Memory B cell (primary cell): ENCODE results near the gene MRPS18A.
A peak's percentile ranks its signal among the peaks of the same experiment; 100 is the strongest.

Experiments
- ATAC-seq: fragments of 150-1000 bp; cut with Tn5 transposase; 2 replicates; pipeline ENCODE4 v1.10.0; 2021; ENCODE audit warnings: low read depth, mild to moderate bottlenecking, moderate library complexity
- DNase-seq, 2 donors: peaks; one replicate each; pipeline ENCODE4 v3.0.0; 2022; ENCODE audit warnings: low spot score in 2 of 2
- H3K27ac Mint-ChIP-seq: one replicate; pipeline ENCODE4 v1.8.0; 2022; ENCODE audit warnings: mild to moderate bottlenecking, moderate library complexity, mixed read lengths
- H3K27me3 Mint-ChIP-seq: one replicate; pipeline ENCODE4 v1.8.0; 2022; ENCODE audit warnings: mixed read lengths
- H3K36me3 Mint-ChIP-seq: one replicate; pipeline ENCODE4 v1.8.0; 2022; ENCODE audit warnings: mild to moderate bottlenecking, mixed read lengths
- H3K4me1 Mint-ChIP-seq: one replicate; pipeline ENCODE4 v1.8.0; 2022; ENCODE audit warnings: mixed read lengths
- H3K4me3 Mint-ChIP-seq: one replicate; pipeline ENCODE4 v1.8.0; 2022; ENCODE audit warnings: mild to moderate bottlenecking, moderate library complexity, mixed read lengths
- H3K9me3 Mint-ChIP-seq: one replicate; pipeline ENCODE4 v1.8.0; 2022; ENCODE audit warnings: mixed read lengths

Gene MRPS18A

DNA sequence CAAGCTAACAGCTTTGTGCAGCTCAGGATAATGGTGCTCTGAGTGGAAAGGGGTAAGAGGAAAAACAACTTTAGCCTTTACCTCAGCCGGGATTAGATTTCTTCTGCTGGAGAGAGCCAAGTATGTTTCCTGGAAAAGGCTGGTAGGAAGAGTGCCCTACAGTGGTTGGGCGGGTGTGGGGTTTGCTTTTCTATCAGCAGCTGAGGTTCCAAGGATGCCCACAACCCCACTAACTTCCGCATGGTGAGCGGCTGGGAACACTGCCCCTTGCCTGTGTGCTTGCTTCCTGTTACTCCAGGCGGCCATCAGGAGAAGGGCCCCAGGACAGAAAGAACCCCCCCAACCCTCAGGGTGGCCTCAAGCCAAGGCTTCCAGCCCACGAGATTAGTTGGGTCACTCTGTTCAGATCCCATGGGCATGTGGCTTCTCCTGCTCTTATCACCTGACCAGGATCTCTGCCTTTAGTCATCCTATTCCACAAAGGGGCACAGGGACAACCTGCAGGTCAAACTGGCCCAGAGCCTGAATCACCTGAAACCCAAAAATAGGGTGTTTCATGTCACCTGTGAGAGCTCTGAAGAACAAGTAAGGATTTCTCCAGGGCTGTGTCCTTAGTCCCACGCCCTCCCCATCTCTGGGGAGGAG is 10.5 kb downstream of the MRPS18A start:
- ATAC-seq (no peak), DNase-seq (no peak)
- H3K4me3 Mint-ChIP-seq: no peak overlapping the region
- no peaks in the 10 kb centered on the region for H3K9me3 Mint-ChIP-seq
- no peak overlapping the region for H3K27ac Mint-ChIP-seq
- no peaks in the 10 kb centered on the region for H3K27me3 Mint-ChIP-seq
- peaks cover 25% of the 10 kb centered on the region for H3K36me3 Mint-ChIP-seq
- no peaks in the 10 kb centered on the region for H3K4me1 Mint-ChIP-seq

DNA sequence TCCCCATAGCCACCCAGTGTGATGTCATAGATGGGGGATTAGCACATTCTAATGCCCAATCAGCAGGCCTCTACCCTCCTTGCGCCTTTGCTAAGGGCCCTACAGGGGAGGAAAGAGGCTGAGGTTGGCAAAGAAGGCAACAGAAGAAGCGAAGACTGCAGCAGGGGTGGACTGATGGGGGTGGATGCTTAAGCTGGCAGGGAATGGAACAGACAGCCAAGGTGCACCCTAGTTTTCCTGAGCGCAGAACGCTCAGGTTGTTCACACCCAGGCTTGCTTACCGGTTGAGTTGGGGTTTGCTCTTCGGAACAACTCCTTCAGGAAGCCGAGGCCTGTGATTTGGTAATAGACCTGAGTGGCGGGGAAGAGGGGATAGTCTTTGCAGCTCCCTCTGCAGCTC is 12.7 kb downstream of the MRPS18A start:
- ATAC-seq (no peak), DNase-seq (no peak)
- H3K36me3 Mint-ChIP-seq: peaks cover 26% of the 10 kb centered on the region
- no peaks in the 10 kb centered on the region for H3K4me1 Mint-ChIP-seq
- H3K27me3 Mint-ChIP-seq: no peaks in the 10 kb centered on the region
- no peak overlapping the region for H3K4me3 Mint-ChIP-seq
- no peaks in the 10 kb centered on the region for H3K9me3 Mint-ChIP-seq
- H3K27ac Mint-ChIP-seq: peak overlapping the region; percentile 70

DNA sequence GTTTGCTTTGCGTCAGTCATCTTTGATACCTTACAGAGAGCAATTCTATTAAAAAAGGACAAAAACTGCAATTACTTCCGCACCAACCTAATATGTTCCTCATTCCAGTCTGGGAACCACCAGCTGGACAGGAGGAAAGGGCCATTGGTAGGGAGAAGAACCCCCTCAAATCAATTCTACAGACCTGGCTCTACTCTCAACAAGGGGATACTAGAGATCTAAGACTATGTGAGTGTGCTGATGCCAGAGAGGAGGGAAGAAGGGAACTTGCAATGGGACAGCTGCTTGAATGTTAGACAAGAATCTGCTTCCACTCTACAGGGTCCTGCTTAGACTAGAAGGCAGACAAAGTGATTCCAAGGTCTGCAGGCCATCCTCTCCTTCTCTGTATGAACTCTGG is 13.3 kb downstream of the MRPS18A start:
- Mint-ChIP-seq H3K4me1 (no peaks in the 10 kb centered on the region), H3K27ac (no peak overlapping the region), H3K4me3 (no peak overlapping the region), H3K27me3 (no peaks in the 10 kb centered on the region), H3K9me3 (no peaks in the 10 kb centered on the region), H3K36me3 (peaks cover 25% of the 10 kb centered on the region)
- no peak for DNase-seq
- no peak for ATAC-seq

DNA sequence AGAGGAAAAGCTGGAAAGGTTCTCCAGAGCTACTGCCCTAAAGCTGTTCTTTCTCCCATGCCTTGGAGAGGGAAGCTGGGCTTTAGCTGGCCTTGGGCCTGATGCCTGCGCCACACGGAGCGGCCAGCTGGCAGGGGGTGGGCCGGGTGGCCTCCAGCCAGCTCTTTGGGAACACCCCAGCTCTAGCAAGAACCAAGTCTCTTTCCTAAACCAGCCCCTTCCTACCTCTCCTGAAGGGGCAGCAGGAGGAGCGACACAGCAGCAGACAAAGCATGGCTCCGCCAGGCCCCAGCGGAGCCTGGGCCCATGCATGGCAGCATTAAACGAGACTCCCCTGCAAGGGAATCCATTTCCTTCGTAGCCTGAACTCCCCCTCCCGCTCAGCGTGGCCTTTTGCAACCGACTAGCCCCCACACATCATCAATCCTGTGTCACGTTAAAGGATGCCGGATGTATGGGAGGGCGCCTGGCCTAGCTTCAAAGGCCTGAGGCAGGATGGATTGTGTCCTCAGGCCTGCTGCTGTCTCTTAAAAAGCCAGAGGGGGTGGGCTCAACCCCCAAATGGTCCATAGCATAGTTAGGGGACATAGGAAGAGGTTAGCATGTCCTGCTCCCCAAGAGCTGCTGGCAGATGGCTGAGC is 14.0 kb downstream of the MRPS18A start:
- ATAC-seq (no peak), DNase-seq (no peak)
- H3K4me1 Mint-ChIP-seq: no peaks in the 10 kb centered on the region
- no peaks in the 10 kb centered on the region for H3K9me3 Mint-ChIP-seq
- H3K27me3 Mint-ChIP-seq: no peaks in the 10 kb centered on the region
- no peak overlapping the region for H3K4me3 Mint-ChIP-seq
- peaks cover 25% of the 10 kb centered on the region for H3K36me3 Mint-ChIP-seq
- H3K27ac Mint-ChIP-seq: no peak overlapping the region

DNA sequence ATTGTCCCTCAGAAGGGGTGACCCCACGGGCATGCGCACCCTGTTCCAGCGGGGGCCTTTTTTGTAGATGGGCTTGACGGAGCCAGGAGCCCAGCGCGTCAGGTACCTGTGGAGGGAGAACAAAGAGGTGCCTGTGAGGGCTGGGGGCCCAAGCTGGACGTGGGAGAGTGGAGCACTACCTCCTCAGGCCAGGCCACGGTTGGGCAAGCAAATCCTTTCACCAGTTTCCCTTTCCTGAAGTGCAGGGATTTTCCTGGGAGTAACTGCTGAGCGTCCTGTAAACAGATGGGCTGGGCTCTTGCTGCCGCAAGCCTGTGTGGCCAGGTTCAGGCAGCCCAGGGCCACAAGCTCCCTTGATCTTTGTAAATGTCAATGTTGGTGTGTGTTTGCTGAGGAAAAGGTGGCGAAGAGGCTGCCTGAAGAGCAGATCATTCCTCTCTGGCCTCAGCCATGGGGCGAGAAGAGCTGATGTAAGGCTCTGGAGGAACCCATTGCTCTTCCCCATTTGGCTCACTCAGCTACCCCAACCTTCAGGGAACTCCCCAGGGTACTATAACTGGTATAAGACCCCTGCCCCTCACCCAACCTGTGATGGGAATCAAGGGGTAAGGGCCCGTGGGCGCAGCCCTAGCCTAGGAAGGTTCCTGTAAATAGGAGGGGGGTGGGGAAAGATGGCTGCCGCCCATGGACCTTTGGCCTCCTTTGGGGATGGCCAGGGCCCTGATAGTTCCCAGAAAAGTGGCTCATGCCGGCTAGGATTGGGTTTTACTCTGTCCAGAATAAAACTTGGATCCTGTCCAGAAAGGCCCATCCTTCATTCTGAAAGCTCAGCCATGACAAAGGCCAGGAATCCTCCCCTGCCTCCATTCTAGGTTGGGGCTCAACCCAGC is 15.5 kb downstream of the MRPS18A start:
- H3K27me3 Mint-ChIP-seq: no peaks in the 10 kb centered on the region
- no peak for DNase-seq
- H3K36me3 Mint-ChIP-seq: peaks cover 17% of the 10 kb centered on the region

DNA sequence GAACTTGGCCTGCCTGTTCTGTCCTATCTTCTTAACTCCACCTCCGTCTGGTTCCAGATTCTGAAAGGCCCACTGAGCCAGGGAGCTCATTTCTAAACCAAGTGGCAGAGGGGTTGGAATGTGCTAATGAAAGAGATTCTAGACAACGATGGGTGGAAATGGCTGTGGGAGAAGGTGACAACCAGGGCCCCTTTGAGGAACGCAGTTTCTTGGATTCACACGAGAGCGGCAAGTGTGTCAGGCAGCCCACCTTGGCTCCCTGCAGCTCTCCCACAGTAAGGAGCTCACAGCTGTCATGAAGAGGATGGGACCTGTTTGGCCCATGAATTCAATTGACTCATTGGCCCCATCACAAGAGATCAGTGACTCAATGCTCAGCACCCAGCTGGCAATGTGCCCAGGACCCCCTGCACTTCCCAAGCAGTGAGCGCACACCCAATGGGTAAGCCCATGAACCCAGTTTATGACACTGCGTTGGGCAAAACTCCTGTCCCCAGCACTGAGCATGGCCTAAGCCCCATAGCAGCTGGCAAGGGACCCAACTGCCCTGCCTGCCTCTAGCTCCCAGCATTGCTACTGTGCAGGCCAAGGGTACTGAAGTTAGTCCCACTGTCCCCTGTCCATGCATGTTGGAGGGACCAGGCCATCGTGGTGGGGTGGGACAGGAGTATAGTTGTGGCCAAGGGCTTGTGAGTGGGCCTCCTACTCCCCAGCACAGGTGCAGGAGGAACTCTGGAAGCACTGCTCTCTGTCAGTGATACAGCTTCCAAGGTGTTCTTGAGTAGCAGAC is 16.4 kb downstream of the MRPS18A start:
- H3K27ac Mint-ChIP-seq: no peak overlapping the region
- peaks cover 15% of the 10 kb centered on the region for H3K4me1 Mint-ChIP-seq
- H3K9me3 Mint-ChIP-seq: no peaks in the 10 kb centered on the region
- H3K4me3 Mint-ChIP-seq: no peak overlapping the region
- peaks cover 17% of the 10 kb centered on the region for H3K36me3 Mint-ChIP-seq
- H3K27me3 Mint-ChIP-seq: no peaks in the 10 kb centered on the region
- ATAC-seq: no peak
- no peak for DNase-seq

More for the DNA sequence above, 15.5 kb downstream of the MRPS18A start:
- peaks cover 15% of the 10 kb centered on the region for H3K4me1 Mint-ChIP-seq
- no peak overlapping the region for H3K4me3 Mint-ChIP-seq
- no peaks in the 10 kb centered on the region for H3K9me3 Mint-ChIP-seq
- no peak overlapping the region for H3K27ac Mint-ChIP-seq
- no peak for ATAC-seq

DNA sequence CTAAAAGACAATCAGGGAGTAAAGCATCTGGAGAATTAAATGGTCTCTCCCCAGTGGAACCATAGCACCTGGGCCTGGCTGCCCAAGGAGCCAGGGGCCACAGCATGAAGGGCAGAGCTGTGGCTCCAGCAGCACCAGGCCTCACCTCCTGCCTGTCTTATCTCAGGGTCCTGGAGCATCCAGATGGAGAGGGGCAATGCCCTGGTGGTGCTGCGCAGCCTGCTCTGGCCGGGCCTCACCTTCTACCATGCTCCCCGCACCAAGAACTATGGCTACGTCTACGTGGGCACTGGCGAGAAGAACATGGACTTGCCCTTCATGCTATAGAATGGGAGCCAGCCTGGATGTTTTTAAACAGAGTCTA is 17.0 kb downstream of the MRPS18A start:
- ATAC-seq (no peak), DNase-seq (no peak)
- no peak overlapping the region for H3K4me3 Mint-ChIP-seq
- no peaks in the 10 kb centered on the region for H3K27me3 Mint-ChIP-seq
- H3K27ac Mint-ChIP-seq: peak overlapping the region; percentile 55
- H3K4me1 Mint-ChIP-seq: peaks cover 15% of the 10 kb centered on the region
- H3K9me3 Mint-ChIP-seq: no peaks in the 10 kb centered on the region
- H3K36me3 Mint-ChIP-seq: peaks cover 17% of the 10 kb centered on the region

DNA sequence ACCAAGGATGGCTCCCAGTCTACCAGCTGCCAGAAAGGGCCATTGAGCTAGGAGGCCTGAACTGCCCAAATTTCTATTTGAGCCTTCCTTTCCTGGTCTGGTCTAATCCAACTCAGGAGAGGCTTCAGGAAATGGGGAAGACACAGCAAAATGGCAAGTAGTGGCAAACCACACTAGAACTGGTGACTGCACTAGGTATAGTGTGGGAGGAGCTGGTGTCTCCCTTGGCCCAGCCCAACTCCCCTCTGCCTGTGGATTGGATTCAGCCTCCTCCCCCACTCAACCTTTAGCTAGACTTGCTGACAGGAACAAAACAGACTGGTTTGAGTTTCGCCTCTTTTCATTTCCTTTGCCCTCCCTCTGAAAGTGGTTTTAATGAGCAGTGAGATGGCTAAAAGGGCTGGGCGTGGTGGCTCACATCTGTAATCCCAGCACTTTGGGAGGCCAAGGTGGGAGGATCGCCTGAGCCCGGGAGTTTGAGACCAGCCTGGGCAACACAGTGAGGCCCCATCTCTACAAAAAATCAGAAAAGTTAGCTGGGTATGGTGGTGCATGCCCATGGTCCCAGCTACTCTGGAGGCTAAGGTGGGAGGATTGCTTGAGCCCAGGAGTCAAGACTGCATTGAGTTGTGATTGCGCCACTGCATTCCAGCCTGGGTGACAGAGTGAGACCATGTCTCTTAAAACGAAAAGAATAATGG is 17.5 kb downstream of the MRPS18A start:
- ATAC-seq (no peak), DNase-seq (no peak)
- no peak overlapping the region for H3K4me3 Mint-ChIP-seq
- no peaks in the 10 kb centered on the region for H3K27me3 Mint-ChIP-seq
- no peaks in the 10 kb centered on the region for H3K9me3 Mint-ChIP-seq
- H3K27ac Mint-ChIP-seq: peak overlapping the region; percentile 55
- H3K36me3 Mint-ChIP-seq: peaks cover 17% of the 10 kb centered on the region
- H3K4me1 Mint-ChIP-seq: peaks cover 15% of the 10 kb centered on the region

DNA sequence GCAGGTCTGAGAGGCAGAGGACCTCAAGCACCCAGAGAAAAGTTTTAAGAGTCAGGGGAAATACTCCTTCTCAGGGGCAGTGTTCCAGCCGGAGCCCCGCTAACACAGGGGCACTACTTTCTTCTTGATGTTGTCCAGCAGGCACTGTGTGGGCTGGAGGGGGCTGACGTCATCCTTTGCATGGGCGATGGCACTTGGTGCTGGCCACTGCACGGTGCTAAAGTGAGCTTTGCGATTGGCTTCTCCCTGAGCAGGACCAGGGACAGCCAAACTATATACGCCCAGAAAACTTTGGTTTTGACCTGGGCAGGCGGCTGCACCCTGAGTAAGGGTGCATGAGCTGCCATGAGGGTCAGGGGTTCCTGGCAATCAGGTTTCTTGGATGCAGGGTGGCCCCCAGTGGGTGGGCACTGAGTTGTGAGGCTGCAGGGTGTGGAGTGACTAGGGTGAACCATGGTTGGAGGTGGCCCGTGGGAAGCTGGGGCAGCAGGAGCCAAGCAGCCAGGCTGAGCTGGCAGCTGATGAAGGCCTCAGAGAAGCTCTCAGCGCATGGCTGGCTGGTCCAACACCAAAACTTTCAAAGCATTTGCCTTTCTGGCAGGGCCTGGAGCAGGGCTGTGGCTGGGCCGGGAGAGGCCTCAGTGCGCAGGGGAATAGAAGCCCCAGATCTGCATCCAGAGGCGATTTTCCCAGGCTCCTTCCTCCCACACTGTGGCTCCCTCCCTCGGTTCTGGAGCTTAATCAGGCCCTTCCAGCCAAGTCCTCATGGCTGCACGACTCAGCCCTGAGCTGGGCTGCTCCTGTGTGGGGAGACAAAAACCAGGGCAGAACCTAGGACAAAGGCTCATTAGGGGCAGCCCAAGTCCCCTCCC is 18.3 kb downstream of the MRPS18A start:
- DNase-seq: no peak
- Mint-ChIP-seq H3K27ac (no peak overlapping the region), H3K27me3 (peaks cover under 1% of the 10 kb centered on the region), H3K4me3 (no peak overlapping the region), H3K4me1 (peaks cover 15% of the 10 kb centered on the region), H3K36me3 (peaks cover 14% of the 10 kb centered on the region), H3K9me3 (no peaks in the 10 kb centered on the region)
- ATAC-seq: no peak

DNA sequence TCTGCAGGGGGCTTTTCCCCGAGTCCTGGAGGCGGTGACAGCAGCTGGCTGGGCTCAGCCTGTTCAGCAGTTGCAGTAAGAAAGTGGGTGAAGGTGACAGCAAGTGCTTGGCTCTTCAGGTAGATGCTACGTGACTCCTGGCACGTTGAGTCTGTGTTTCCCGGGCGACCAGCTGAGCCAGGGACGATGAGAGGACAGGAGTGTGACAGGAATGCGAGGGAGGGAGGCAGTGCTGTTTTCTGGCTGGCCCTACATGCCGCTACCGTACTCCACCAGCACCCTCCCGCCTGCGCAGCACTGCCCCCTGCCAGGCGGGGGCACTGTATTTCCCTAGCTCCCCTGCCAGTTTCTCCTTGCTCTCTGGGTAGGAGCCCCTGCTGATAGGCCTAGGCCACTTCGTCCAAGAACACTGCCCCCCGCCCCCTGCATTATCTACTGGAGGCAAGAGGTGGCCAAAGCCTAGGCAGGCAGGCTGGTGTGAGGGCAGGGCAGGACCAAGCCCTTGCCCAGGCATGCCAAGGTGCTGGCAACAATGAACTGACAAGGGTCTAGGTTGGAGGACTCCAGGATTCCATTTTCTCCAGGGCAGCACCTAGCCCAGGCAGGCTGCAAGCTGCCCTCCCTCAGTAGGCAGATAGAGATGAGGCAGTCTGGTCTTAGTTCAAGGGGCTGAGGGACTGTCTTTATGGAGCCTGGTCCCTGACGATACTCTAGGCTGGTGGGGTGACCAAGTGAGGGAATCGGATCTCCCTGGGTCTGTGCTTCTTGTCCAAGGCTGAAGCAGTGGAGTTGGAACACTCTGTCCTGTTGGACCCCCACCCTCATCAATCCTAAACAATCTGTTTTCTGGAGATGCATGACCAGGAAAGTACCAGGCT is 19.2 kb downstream of the MRPS18A start:
- peak; percentile 44 to 55 for DNase-seq
- no peaks in the 10 kb centered on the region for H3K9me3 Mint-ChIP-seq
- peak; percentile 82 for ATAC-seq
- peaks cover 14% of the 10 kb centered on the region for H3K36me3 Mint-ChIP-seq
- peaks cover 2% of the 10 kb centered on the region for H3K27me3 Mint-ChIP-seq
- peak overlapping the region; percentile 60 for H3K27ac Mint-ChIP-seq
- peaks cover 15% of the 10 kb centered on the region for H3K4me1 Mint-ChIP-seq
- H3K4me3 Mint-ChIP-seq: peak overlapping the region; percentile 49

DNA sequence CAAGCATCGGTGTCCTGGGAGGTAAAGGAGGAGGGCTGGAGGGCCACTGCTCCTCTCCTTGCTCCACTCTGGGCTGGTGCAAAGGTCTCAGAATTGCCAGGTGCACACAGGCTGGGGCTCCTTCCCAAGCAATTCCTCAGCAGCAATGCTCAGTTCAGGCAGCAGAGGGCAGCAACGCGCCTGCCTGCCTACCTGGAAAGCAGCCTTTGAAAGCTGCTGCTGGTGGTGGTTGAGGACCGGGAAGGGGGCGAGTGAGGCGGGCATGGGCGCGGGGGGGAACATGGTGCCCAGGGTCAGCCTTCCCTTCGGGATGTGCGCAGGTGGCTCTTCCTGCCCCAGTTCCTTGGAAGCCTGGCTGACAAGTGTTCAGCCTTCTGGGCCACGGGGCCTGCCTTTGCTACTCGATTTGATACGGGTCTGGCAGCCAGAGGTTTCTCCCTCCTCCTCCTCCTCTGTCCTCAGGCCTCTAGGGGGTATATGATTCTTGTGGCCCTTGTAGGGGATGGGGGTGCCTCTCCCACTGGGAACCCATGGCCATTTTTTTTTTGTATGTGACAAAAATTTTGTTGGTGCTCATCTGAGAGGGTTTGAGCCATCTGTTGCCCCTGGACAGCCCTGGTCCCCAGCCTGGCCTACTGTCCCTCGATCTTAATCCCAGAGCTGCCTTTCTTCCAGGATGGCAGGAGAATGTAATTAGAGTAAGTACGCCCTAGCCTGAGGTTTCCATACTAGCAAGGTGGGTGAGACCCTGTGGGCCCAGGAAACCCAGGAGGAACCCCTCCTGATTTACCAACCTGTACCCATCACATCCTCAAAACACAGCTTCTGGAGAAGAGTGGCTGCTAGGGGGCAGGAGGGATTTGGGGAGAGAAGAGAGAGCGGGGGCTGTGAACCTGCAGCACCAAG is 20.1 kb downstream of the MRPS18A start:
- DNase-seq (peak; percentile 86 to 91), ATAC-seq (peak; percentile 71)
- peaks cover 9% of the 10 kb centered on the region for H3K36me3 Mint-ChIP-seq
- peaks cover 15% of the 10 kb centered on the region for H3K4me1 Mint-ChIP-seq
- H3K9me3 Mint-ChIP-seq: no peaks in the 10 kb centered on the region
- H3K27me3 Mint-ChIP-seq: peaks cover 2% of the 10 kb centered on the region
- peak overlapping the region; percentile 78 for H3K4me3 Mint-ChIP-seq
- peak overlapping the region; percentile 60 for H3K27ac Mint-ChIP-seq
